CMK (cell line): ENCODE measurements around the gene SPATC1L.
"Not testable (repeated sequence)": the region's sequence is repeated elsewhere in the genome, so short reads cannot be mapped to it uniquely, and the experiment has no call there.

Source experiments
- DNase-seq: peaks from one replicate; pipeline ENCODE4 v3.0.0-alpha.2; 2010; ENCODE audit warnings: low read depth

Gene SPATC1L

DNA sequence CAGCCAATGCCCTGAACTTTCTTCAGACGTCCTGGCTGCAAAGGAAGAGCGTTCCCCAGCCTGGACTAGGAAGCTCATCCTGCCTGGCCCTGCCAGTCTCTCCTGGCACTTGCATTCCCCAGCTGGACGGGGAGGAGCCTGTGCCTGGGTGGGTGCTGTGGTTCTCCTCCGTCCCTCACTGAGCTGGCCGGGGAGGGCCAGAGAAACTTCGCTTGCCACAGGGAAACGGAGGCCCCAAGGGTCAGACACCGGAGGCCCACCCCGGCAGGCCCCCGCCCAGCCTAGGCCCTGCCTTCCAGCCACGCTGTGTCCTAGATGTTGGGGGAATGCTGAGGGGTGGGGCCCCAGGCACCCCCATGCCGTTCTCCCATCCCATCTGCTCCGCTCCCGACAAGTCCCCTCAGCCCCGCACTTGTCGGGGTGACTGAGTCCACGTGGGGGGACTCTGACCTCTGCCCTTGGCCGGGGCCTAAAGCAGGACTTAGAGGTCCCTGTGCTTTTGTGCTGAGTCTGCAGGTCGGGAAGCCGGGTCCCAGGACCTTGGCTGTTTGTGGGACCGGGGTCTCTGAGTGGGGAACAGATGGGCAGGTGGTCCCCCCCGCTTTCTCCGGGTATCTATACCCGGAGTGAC is 33.7 kb downstream of the SPATC1L start:
- DNase-seq, result no peak

GRCh38 chr21:46150073-46150472 is 34.2 kb downstream of the SPATC1L start:
- DNase-seq, result no peak

GRCh38 chr21:46149205-46149901 is 34.9 kb downstream of the SPATC1L start:
- no peak for DNase-seq

DNA sequence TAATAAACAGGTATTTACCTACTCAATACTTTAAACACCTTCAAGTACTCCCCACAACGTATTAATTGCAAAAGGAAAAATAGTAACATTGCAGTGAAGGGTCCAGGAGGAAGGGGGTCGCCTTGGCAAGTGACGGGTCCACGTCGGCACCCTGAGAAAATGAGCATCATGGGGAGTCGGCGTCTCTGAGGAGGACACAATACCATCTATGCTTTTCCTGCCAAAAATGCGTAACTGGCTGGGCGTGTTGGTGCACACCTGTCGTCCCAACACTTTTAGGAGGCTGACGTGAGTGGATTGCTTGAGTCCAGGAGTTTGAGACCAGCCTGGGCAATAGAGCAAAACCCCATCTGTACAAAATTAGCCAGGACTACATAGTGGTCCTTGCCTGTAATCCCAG is 36.2 kb downstream of the SPATC1L start:
- DNase-seq, result no peak

GRCh38 chr21:46147429-46147828 is 36.8 kb downstream of the SPATC1L start:
- peak; percentile 20 for DNase-seq

DNA sequence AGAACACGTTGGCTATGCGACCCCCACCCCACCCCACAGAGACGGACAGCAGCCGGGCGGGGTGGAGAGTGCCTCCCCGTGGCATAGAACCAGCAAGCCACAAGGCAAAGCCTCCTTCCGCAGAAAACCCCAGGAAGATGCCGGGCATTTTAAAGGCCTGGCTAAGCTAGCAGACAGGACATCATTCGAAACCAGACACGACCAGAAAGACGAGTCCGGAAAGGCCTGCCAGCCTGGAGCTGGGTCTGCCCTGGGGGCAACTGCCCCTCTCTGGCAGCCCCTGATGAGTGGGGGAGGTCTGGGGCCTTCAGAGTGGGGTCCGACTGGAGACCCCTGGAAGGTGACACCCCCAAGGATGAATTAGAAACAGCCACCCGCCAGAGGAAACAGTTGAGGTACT is 37.4 kb downstream of the SPATC1L start:
- DNase-seq, result no peak

DNA sequence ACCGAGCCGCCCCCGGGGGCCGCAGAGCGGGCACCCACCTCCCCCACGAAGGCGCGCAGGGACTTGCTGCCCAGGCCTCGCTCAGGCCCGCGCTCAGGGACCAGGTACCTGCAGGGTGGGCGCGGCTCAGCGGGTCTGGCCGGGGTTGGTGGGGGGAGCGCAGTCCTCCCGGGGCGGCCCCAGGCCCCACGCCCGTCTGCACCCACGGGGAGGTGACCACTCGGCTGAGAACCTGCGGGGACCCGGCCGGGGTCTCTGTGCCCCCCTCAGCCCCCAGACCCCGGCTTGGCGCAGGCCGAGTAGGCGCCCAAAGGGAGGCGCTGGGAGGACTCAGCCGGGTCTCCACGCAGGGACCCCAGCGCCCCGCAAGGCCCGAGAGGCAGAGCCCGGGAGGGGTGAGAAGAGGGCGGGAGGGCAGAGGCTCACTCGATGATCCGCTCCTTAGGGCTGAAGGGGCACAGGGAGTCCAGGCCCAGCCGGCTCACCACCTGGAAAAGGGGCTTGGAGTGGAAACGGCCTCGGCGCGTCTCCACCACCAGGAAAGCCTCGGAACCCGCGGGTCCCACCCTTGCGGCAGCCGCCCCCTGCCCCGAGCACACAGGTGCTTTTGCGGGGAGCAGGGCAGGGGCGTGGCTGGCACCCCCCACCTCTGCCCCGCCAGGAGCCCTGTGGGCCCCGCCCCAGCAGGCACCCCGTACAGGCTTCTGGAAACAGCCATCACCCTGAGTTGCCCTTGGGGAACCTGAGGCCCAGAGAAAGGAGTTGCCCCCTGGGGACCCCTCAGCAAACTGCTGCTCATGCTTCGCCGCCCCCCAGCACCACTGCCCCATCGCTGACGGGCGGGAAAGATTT is 38.2 kb downstream of the SPATC1L start:
- no peak for DNase-seq

- no peak for DNase-seq
Measured at GRCh38 chr21:46145159-46145839, 39.0 kb downstream of the SPATC1L start.

- DNase-seq, result no peak
Measured at GRCh38 chr21:46144464-46145070, 39.7 kb downstream of the SPATC1L start.

GRCh38 chr21:46142582-46143473 is 41.4 kb downstream of the SPATC1L start:
- DNase-seq, result no peak

- no peak for DNase-seq
Measured at GRCh38 chr21:46141767-46142581, 42.3 kb downstream of the SPATC1L start.

DNA sequence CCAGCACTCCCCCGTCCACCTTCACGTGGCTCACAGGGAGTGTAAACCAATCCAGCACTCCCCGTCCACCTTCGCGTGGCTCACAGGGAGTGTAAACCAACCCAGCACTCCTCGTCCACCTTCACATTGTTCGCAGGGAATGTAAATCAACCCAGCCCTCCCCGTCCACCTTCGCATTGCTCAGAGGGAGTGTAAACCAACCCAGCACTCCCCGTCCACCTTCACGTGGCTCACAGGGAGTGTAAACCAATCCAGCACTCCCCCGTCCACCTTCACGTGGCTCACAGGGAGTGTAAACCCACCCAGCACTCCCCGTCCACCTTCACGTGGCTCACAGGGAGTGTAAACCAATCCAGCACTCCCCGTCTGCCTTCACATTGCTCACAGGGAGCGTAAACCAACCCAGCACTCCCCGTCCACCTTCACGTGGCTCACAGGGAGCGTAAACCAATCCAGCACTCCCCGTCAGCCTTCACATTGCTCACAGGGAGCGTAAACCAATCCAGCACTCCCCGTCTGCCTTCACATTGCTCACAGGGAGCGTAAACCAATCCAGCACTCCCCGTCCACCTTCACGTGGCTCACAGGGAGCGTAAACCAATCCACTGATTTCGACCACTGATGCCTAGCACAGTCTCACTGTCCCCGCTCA is 43.8 kb downstream of the SPATC1L start:
- not testable (repeated sequence) for DNase-seq

DNA sequence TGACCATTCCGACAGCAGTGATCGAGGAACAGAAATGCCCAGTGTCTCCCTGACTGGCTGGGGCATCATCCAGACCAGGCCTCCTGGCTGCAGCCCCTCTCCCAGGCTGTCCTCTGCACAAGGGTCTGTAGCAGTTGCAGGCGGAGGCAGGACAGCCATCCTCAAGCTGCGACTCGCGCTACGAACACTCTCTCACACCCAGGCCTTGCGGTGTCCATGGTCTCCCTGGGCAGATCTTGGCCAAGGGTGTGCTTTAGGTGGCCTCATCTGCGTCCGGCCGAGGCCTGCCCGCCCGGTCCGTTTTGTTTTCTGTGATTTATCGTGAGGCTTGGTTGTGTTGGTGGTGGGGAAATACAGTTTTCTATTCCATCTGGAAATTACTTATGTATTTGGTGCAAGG is 44.6 kb downstream of the SPATC1L start:
- DNase-seq, result no peak

DNA sequence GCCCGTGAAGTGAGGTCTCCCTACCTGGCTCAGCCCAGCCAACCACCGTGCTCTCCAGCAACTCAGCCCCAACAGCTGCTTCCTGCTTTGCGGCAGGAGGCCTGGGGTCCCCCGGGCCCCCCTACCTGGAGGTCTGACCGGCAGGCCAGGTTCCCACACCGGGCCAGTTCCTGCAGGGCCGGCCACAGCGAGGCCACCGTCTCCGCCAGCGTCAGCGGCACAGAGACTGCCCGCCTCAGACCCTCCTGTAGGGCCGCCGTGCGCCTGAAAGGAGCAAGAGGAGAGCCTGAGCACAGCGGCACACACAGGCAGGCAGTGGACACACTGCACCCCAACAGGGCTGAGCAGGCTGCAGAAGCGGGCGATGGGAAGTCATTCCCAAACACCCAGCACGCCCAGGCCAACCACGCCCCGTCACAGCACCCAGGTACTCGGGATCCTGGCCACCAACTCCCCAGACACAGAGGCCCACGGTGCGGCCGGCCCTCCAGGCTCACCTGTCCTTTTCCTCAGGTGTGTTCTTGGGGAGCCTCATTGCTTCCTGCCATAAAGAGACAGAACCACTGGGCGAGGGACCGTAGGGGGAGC is 45.8 kb downstream of the SPATC1L start:
- DNase-seq, result no peak

- DNase-seq, result no peak
Measured at GRCh38 chr21:46137908-46138307, 46.4 kb downstream of the SPATC1L start.

GRCh38 chr21:46136739-46137349 is 47.4 kb downstream of the SPATC1L start:
- DNase-seq, result no peak

DNA sequence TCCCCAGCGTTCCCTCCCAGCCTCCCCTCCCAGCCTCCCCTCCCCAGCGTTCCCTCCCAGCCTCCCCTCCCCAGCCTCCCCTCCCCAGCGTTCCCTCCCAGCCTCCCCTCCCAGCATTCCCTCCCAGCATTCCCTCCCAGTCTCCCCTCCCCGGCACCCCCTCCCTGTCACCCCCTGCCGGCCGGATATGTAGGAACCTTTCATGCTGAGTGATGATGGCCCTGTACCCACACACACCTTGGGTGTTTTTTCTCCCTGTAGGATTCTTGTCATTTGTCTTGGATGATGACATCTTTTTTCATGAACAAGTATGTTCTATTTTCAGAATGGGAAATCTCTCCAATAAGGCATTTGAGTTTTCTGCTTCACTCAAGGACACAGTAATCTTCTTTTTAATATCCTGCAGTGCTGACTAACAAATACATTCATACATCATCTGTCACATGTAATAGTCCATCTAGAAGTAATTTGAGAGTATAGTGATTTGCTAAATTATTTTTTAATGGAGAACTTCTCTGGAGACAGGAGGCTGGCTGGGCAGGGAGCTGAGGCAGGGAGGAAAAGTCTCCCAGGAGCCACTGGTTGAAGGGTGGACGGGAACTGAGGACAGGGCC is 48.4 kb downstream of the SPATC1L start:
- DNase-seq, result no peak
